Glutamatergic neuron (in vitro differentiated cells): Measurements from ENCODE around the gene ABCA8. TPM values are rescaled to one million over a fixed set of nuclear protein-coding genes. Genes with fewer than 3 reads are reported as not detected.

Experiments used
- DNase-seq: peaks from one replicate; pipeline ENCODE4 v3.0.0; 2022
- H3K27ac Mint-ChIP-seq: one replicate; pipeline ENCODE4 v1.8.0; 2020; ENCODE audit warnings: mild to moderate bottlenecking, mixed read lengths, inconsistent platforms; ENCODE audit not compliant: unreplicated experiment
- H3K27me3 Mint-ChIP-seq: one replicate; pipeline ENCODE4 v1.8.0; 2020; ENCODE audit warnings: mild to moderate bottlenecking, moderate library complexity, mixed read lengths, inconsistent platforms; ENCODE audit not compliant: unreplicated experiment
- H3K36me3 Mint-ChIP-seq: one replicate; pipeline ENCODE4 v1.8.0; 2020; ENCODE audit warnings: mild to moderate bottlenecking, mixed read lengths, inconsistent platforms; ENCODE audit not compliant: unreplicated experiment
- H3K4me1 Mint-ChIP-seq: one replicate; pipeline ENCODE4 v1.8.0; 2020; ENCODE audit warnings: mild to moderate bottlenecking, low read depth, mixed read lengths, inconsistent platforms; ENCODE audit not compliant: unreplicated experiment
- H3K4me3 Mint-ChIP-seq: one replicate; pipeline ENCODE4 v1.8.0; 2020; ENCODE audit warnings: mild to moderate bottlenecking, mixed read lengths, inconsistent platforms; ENCODE audit not compliant: unreplicated experiment
- H3K9me3 Mint-ChIP-seq: one replicate; pipeline ENCODE4 v1.8.0; 2020; ENCODE audit warnings: mild to moderate bottlenecking, moderate library complexity, mixed read lengths, inconsistent platforms; ENCODE audit not compliant: unreplicated experiment
- CTCF ChIP-seq: fragments of 200-600 bp; sonication (generic); IDR thresholded peaks from one replicate; pipeline ENCODE4 v1.5.0; 2021; ENCODE audit not compliant: partially characterized antibody, unreplicated experiment
- total RNA-seq: library from RNA; stranded (reverse); fragmentation: NEBNext Ultra II Directional; extraction: Animal tissue kit (Norgen Biotek cat#: 25700); gene quantifications from one replicate; pipeline ENCODE4 v1.2.1, GENCODE V29; 2021; ENCODE audit not compliant: unreplicated experiment

The ABCA8 gene
- total RNA-seq, 1 donor from 2014 or later: not detected

- H3K36me3 Mint-ChIP-seq: no peaks in the 10 kb centered on the region
- no peak overlapping the region for H3K4me3 Mint-ChIP-seq
- H3K9me3 Mint-ChIP-seq: no peaks in the 10 kb centered on the region
- DNase-seq: no peak
- no peaks in the 10 kb centered on the region for H3K27me3 Mint-ChIP-seq
- H3K4me1 Mint-ChIP-seq: peaks cover 7% of the 10 kb centered on the region
- no peak for TF ChIP-seq CTCF
- H3K27ac Mint-ChIP-seq: no peak overlapping the region
These were observed 86.5 kb downstream of the ABCA8 start for GRCh38 chr17:68868708-68869107.

- H3K27ac Mint-ChIP-seq: no peak overlapping the region
- H3K36me3 Mint-ChIP-seq: no peaks in the 10 kb centered on the region
- DNase-seq: no peak
- H3K4me1 Mint-ChIP-seq: peaks cover 7% of the 10 kb centered on the region
- TF ChIP-seq CTCF: no peak
- no peaks in the 10 kb centered on the region for H3K9me3 Mint-ChIP-seq
- no peak overlapping the region for H3K4me3 Mint-ChIP-seq
- H3K27me3 Mint-ChIP-seq: no peaks in the 10 kb centered on the region
These were observed 87.3 kb downstream of the ABCA8 start for GRCh38 chr17:68867759-68868516.

DNA sequence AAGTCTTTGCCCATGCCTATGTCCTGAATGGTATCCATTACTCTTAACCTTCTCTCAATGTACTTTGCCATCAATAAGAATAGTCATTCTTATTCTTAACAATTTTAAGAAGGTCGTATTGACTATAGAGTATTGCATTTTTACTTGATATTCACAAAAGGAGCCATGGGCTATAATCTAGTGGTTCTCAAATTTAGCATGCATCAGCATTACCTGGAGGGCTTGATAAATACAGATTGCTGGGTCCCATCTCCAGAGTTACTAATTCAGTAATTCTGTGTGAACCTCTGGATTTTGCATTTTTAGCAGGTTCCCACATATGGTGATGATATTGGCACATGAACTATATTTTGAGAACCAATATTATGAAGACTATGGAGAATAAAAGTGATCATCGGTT is 89.6 kb downstream of the ABCA8 start:
- no peak overlapping the region for H3K4me3 Mint-ChIP-seq
- peaks cover 7% of the 10 kb centered on the region for H3K4me1 Mint-ChIP-seq

GRCh38 chr17:68863091-68863652 is 92.0 kb downstream of the ABCA8 start:
- H3K4me1 Mint-ChIP-seq: no peaks in the 10 kb centered on the region
- no peak overlapping the region for H3K27ac Mint-ChIP-seq
- DNase-seq: no peak
- no peak overlapping the region for H3K4me3 Mint-ChIP-seq
- TF ChIP-seq CTCF: peak; percentile 34
- H3K27me3 Mint-ChIP-seq: no peaks in the 10 kb centered on the region
- no peaks in the 10 kb centered on the region for H3K36me3 Mint-ChIP-seq
- H3K9me3 Mint-ChIP-seq: no peaks in the 10 kb centered on the region

More for the DNA sequence above, 89.6 kb downstream of the ABCA8 start:
- Mint-ChIP-seq H3K9me3 (no peaks in the 10 kb centered on the region), H3K36me3 (no peaks in the 10 kb centered on the region), H3K27me3 (no peaks in the 10 kb centered on the region), H3K27ac (no peak overlapping the region)
- DNase-seq: no peak
- no peak for TF ChIP-seq CTCF

- no peak overlapping the region for H3K27ac Mint-ChIP-seq
- no peak for DNase-seq
- H3K4me1 Mint-ChIP-seq: no peaks in the 10 kb centered on the region
- no peak for TF ChIP-seq CTCF
- H3K9me3 Mint-ChIP-seq: no peaks in the 10 kb centered on the region
- no peak overlapping the region for H3K4me3 Mint-ChIP-seq
- peaks cover under 1% of the 10 kb centered on the region for H3K27me3 Mint-ChIP-seq
- H3K36me3 Mint-ChIP-seq: no peaks in the 10 kb centered on the region
These were observed 93.6 kb downstream of the ABCA8 start for GRCh38 chr17:68861602-68862001.
